AG09309 (cell line): Measurements from ENCODE around the gene JUP.

Experiments
- DNase-seq: peaks from one replicate; pipeline ENCODE4 v3.0.0-alpha.2; 2010; ENCODE audit warnings: low read depth
- H3K4me3 ChIP-seq: 2 replicates; pipeline ENCODE4 v1.5.1; 2011; ENCODE audit warnings: mild to moderate bottlenecking, low read depth, low read length, moderate library complexity; ENCODE audit not compliant: control insufficient read depth
- CTCF ChIP-seq: IDR thresholded peaks from 2 replicates; pipeline ENCODE4 v1.5.1; 2011; ENCODE audit warnings: mild to moderate bottlenecking, low read depth, low read length, inconsistent platforms; ENCODE audit not compliant: insufficient read depth, control insufficient read depth; ENCODE audit errors: missing control alignments

JUP gene

DNA sequence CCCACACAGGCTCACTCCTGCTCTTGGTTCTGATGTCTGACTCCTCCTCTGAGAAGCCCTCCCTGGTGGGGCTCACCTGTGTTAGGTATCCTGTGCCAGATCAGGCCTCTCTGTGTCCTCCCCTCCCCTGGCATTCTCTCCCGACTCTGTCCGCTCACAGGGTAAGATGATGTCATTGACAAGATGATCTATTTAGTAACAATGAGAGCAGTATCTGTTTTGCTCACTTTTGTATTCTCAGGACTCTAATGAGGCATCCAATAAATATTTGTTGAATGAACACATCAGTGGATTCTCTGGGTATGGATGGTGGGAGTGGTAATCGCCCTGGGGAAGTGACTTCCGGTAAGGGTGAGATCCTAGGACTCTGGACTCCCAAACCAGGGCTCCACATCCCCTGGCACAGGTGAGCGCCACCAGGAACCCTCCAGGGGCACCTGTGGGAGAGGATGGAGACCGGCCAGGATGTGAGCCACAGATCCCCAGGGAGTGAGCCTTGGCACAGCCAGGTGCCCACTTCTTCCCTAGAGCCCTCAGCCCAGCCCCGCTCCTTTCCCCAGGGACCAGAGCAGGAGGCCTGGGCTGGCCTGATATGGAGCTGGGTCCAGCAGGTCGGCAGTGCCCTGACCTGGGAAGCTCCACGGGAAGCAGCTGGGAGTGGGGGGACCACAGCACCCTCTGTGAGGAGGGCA, 46.7 kb downstream of the JUP start:
- DNase-seq = peak; percentile 24
- H3K4me3 ChIP-seq = no peak overlapping the region
- TF ChIP-seq CTCF = no peak

DNA sequence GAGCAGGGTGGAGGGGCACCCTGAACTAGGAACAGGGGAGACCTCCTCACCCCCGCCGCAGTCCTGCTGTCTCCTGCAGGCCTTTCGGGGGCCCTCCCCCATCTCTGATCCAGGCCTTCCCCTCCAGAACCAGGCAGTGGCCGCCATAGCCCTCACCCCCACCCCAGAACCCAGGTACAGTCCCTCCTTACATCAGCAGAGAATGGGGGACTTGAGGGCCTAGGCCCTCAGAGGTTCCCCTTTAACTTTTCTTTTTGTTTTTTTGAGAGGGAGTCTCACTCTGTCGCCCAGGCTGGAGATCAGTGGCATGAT, 47.8 kb downstream of the JUP start:
- no peak overlapping the region for H3K4me3 ChIP-seq
- TF ChIP-seq CTCF = no peak
- DNase-seq = no peak

DNA sequence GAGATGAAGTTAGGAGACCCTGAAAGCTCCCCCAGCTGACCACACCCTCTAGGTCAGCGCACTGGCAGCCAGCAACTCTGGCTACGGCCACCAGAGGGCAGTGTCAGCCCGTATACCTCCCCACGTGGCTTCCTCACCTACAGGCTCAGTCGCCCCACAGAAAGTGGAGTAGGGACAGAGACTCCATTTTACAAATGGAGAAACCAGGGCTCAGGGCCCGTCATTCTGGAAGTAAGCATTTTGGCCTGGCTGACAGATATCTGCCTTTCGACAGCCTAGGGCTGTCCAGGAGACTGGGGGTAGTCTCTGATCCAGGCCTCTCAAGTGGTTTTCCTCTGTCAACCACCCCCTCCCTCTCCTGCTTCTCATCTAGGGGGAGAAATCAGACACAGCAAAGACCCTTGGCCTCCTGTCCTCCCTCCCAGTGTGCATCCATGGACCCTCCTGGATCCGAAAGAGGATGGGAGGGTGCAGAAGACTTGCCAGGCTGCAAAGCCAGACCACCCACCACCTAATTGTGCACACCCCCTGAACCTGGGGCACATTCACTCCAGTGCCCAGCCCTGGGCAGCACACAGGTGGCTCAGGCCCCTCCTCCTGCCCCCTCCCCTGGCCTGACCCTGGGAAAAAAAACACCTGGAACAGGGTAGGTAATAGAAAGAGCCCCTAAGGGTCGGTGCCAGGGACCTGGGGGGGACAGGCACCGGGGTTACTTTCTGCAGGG, 48.3 kb downstream of the JUP start:
- no peak overlapping the region for H3K4me3 ChIP-seq
- peak; percentile 21 for DNase-seq
- peak; percentile 96 for TF ChIP-seq CTCF

- no peak for DNase-seq
These were observed 48.9 kb downstream of the JUP start for GRCh38 chr17:41737680-41738023.

DNA sequence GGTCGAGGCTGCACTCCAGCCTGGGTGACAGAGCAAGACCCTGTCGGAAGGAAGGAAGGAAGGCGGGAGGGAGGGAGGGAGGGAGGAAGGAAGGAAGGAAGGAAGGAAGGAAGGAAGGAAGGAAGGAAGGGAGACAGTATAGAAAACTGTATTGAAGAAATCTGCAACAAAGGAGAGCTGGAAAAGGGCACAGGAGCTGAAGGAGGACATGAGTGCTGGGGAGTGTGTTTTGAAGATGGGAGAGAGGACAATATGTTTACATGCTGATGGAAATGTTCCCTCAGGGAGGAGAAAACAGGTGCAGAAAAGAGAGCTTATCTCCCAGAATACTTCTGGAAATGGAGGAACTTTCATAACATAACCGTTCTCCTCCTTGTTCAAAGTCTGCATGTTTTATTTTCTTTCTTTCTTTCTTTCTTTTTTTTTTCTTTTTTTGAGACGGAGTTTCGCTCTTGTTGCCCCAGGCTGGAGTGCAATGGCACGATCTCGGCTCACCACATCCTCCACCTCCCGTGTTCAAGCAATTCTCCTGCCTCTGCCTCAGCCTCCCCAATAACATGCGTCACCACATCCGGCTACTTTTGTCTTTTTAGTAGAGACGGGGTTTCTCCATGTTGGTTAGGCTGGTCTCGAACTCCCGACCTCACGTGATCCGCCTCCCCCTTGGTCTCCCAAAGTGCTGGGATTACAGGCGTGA, 49.4 kb downstream of the JUP start:
- H3K4me3 ChIP-seq = no peak overlapping the region
- TF ChIP-seq CTCF = no peak
- DNase-seq = no peak

More at GRCh38 chr17:41737680-41738023, 48.9 kb downstream of the JUP start:
- no peak overlapping the region for H3K4me3 ChIP-seq
- TF ChIP-seq CTCF = no peak

DNA sequence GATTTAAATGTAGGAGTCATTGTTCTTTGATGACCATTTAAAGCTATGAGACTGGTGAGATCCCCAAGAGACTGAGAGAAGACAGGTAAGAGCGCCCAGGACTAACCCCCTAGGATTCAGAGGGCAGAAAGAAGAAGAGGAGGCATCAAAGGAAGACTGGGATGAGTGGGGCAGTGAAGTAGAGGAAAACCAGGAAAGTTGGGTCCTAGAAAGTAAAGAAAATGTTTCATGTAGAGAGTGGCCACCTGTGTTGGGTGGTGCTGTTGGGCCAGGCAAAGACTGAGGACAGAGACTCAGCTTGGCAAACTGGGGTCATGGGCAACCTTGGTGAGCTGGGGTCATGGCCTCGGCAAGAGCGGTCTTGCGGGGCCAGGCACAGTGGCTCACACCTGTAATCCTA, 50.8 kb downstream of the JUP start:
- no peak overlapping the region for H3K4me3 ChIP-seq
- DNase-seq = no peak
- no peak for TF ChIP-seq CTCF

DNA sequence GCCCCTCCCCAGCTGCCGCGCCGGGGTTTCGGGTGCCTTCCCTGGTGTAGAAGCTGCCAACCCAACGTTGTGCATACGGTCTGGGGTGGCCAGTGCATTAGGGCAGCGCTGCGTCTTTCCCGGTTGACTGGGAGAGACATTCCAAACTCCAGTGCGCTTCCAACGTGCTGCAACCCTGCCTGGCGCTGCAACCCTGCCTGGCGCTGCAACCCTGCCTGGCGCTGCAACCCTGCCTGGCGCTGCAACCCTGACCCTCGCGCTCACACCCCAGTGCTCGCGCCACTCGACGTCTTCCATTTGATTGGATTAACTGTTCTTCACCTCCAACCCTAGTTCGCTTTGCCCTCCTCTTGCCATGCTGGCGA, 51.6 kb downstream of the JUP start:
- peak overlapping the region; percentile 38 for H3K4me3 ChIP-seq
- DNase-seq = no peak
- TF ChIP-seq CTCF = no peak
